ENCODE measurements around the gene AATF.

AATF gene

DNA sequence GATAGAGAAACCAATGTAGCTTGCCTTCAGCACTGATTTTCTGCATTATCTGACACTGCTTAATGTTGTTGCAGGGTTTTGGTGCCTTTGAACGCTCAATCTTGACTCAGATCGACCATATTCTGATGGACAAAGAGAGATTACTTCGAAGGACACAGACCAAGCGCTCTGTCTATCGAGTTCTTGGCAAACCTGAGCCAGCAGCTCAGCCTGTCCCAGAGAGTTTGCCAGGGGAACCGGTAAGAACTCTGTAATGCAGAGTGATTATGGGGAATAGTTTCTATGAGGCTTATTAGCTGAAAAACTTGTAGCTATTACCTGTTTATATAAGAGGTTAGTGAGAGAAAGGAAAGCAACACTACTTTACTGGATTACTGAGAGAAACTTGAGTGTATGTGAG is 40.4 kb downstream of the AATF start:
- no peak overlapping the region for H3K4me3 ChIP-seq (ENCODE audit: insufficient read depth in 1 of 2, low read depth in 1 of 2, low read length in 2 of 2)
- no peak overlapping the region for H3K18ac ChIP-seq (ENCODE audit: low read depth in 1 of 2, low read length in 2 of 2)
- H3K4ac ChIP-seq (ENCODE audit: low read depth in 1 of 2, low read length in 2 of 2): no peak overlapping the region
- peaks cover 29% of the 10 kb centered on the region for H3K79me1 ChIP-seq (replicated peaks; ENCODE audit: low read length, poor library complexity, severe bottlenecking)
- H3K27me3 ChIP-seq (ENCODE audit: control insufficient read depth in 1 of 2, insufficient read depth in 1 of 2, low read length in 2 of 2): no peaks in the 10 kb centered on the region
- H3K23ac ChIP-seq (ENCODE audit: low read length in 2 of 2): no peak overlapping the region
- H3K4me1 ChIP-seq (ENCODE audit: control insufficient read depth, insufficient read depth, low read depth, low read length): no peaks in the 10 kb centered on the region
- no peak overlapping the region for H4K91ac ChIP-seq (ENCODE audit: low read length)
- H2AK5ac ChIP-seq (ENCODE audit: low read length, severe bottlenecking): no peak overlapping the region
- no peak overlapping the region for H2BK15ac ChIP-seq (ENCODE audit: low read depth, poor library complexity, severe bottlenecking)
- H4K8ac ChIP-seq (ENCODE audit: low read length): no peak overlapping the region
- 98% methylated on average over 6 of the region's 6 CpGs for WGBS
- H2BK5ac ChIP-seq (ENCODE audit: low read depth, low read length, poor library complexity, severe bottlenecking): peak overlapping the region; percentile 14
- no peak overlapping the region for H2BK12ac ChIP-seq (ENCODE audit: low read length in 2 of 2)
- no peak overlapping the region for H2BK120ac ChIP-seq (ENCODE audit: low read depth, low read length)
- H2AFZ ChIP-seq (ENCODE audit: low read depth, low read length): no peak overlapping the region
- H3K14ac ChIP-seq (ENCODE audit: low read length in 2 of 2): no peak overlapping the region
- H3K36me3 ChIP-seq (ENCODE audit: control insufficient read depth in 1 of 2, insufficient read depth in 2 of 2, low read depth in 1 of 2, low read length in 2 of 2): peaks cover 20 to 70% of the 10 kb centered on the region in 2 experiments
- H3K27ac ChIP-seq (ENCODE audit: low read length, poor library complexity, severe bottlenecking): no peak overlapping the region
- DNase-seq: no peak
- H3K9me3 ChIP-seq (ENCODE audit: control insufficient read depth, low read length): no peaks in the 10 kb centered on the region
- H3K9ac ChIP-seq (ENCODE audit: low read length): no peak overlapping the region
- no peak overlapping the region for H3K4me2 ChIP-seq (ENCODE audit: low read length, poor library complexity, severe bottlenecking)

- Histone ChIP-seq H3K79me1 (replicated peaks; ENCODE audit: low read length, poor library complexity, severe bottlenecking) (peaks cover 17% of the 10 kb centered on the region), H3K14ac (ENCODE audit: low read length in 2 of 2) (no peak overlapping the region), H2BK5ac (ENCODE audit: low read depth, low read length, poor library complexity, severe bottlenecking) (no peak overlapping the region), H4K91ac (ENCODE audit: low read length) (no peak overlapping the region), H3K4ac (ENCODE audit: low read depth in 1 of 2, low read length in 2 of 2) (no peak overlapping the region), H2AK5ac (ENCODE audit: low read length, severe bottlenecking) (no peak overlapping the region), H3K23ac (ENCODE audit: low read length in 2 of 2) (no peak overlapping the region), H3K4me2 (ENCODE audit: low read length, poor library complexity, severe bottlenecking) (no peak overlapping the region), H3K4me1 (ENCODE audit: control insufficient read depth, insufficient read depth, low read depth, low read length) (no peaks in the 10 kb centered on the region), H3K27ac (ENCODE audit: low read length, poor library complexity, severe bottlenecking) (no peak overlapping the region), H2BK15ac (ENCODE audit: low read depth, poor library complexity, severe bottlenecking) (no peak overlapping the region), H2AFZ (ENCODE audit: low read depth, low read length) (no peak overlapping the region), H2BK12ac (ENCODE audit: low read length in 2 of 2) (no peak overlapping the region), H4K8ac (ENCODE audit: low read length) (no peak overlapping the region), H3K36me3 (ENCODE audit: control insufficient read depth in 1 of 2, insufficient read depth in 2 of 2, low read depth in 1 of 2, low read length in 2 of 2) (peaks cover 16 to 77% of the 10 kb centered on the region in 2 experiments), H3K9me3 (ENCODE audit: control insufficient read depth, low read length) (no peaks in the 10 kb centered on the region), H3K27me3 (ENCODE audit: control insufficient read depth in 1 of 2, insufficient read depth in 1 of 2, low read length in 2 of 2) (no peaks in the 10 kb centered on the region), H3K18ac (ENCODE audit: low read depth in 1 of 2, low read length in 2 of 2) (no peak overlapping the region), H3K4me3 (ENCODE audit: insufficient read depth in 1 of 2, low read depth in 1 of 2, low read length in 2 of 2) (no peak overlapping the region), H3K9ac (ENCODE audit: low read length) (no peak overlapping the region), H2BK120ac (ENCODE audit: low read depth, low read length) (no peak overlapping the region)
- no peak for DNase-seq
- 100% methylated on average over 1 of the region's 2 CpGs for WGBS
Observed at GRCh38 chr17:36992701-36993100, 43.9 kb downstream of the AATF start.

DNA sequence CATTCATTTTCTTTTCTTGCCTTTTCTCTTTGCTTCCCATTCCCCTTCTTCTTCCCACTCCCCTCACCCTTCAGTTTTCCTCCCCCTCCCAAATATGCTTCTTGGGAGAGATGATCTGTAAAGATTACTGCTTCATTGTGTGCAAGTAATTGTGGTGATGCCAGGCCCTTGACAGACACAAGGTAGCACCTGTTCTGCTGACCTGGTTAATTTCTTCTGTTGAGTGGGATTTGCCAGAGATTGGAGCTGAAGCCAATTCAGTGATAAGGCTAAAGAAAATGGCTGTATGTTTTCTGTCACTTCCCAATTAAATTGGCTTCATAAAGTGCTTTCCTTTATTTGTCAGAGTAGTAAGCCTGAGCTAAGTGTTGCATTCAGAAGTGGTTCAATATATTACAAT is 44.5 kb downstream of the AATF start:
- H2BK12ac ChIP-seq (ENCODE audit: low read length in 2 of 2): no peak overlapping the region
- no peak overlapping the region for H2AFZ ChIP-seq (ENCODE audit: low read depth, low read length)
- H3K23ac ChIP-seq (ENCODE audit: low read length in 2 of 2): no peak overlapping the region
- H2BK5ac ChIP-seq (ENCODE audit: low read depth, low read length, poor library complexity, severe bottlenecking): no peak overlapping the region
- H4K91ac ChIP-seq (ENCODE audit: low read length): no peak overlapping the region
- H3K4ac ChIP-seq (ENCODE audit: low read depth in 1 of 2, low read length in 2 of 2): no peak overlapping the region
- no peak overlapping the region for H2BK120ac ChIP-seq (ENCODE audit: low read depth, low read length)
- H3K4me1 ChIP-seq (ENCODE audit: control insufficient read depth, insufficient read depth, low read depth, low read length): no peaks in the 10 kb centered on the region
- H3K4me2 ChIP-seq (ENCODE audit: low read length, poor library complexity, severe bottlenecking): no peak overlapping the region
- no peak overlapping the region for H3K14ac ChIP-seq (ENCODE audit: low read length in 2 of 2)
- H2AK5ac ChIP-seq (ENCODE audit: low read length, severe bottlenecking): no peak overlapping the region
- H3K4me3 ChIP-seq (ENCODE audit: insufficient read depth in 1 of 2, low read depth in 1 of 2, low read length in 2 of 2): no peak overlapping the region
- no peak overlapping the region for H3K9ac ChIP-seq (ENCODE audit: low read length)
- H3K9me3 ChIP-seq (ENCODE audit: control insufficient read depth, low read length): no peaks in the 10 kb centered on the region
- H4K8ac ChIP-seq (ENCODE audit: low read length): no peak overlapping the region
- no peak overlapping the region for H2BK15ac ChIP-seq (ENCODE audit: low read depth, poor library complexity, severe bottlenecking)
- peaks cover 17% of the 10 kb centered on the region for H3K79me1 ChIP-seq (replicated peaks; ENCODE audit: low read length, poor library complexity, severe bottlenecking)
- no peaks in the 10 kb centered on the region for H3K27me3 ChIP-seq (ENCODE audit: control insufficient read depth in 1 of 2, insufficient read depth in 1 of 2, low read length in 2 of 2)
- H3K27ac ChIP-seq (ENCODE audit: low read length, poor library complexity, severe bottlenecking): no peak overlapping the region
- H3K18ac ChIP-seq (ENCODE audit: low read depth in 1 of 2, low read length in 2 of 2): no peak overlapping the region
- peaks cover 13 to 77% of the 10 kb centered on the region in 2 experiments for H3K36me3 ChIP-seq (ENCODE audit: control insufficient read depth in 1 of 2, insufficient read depth in 2 of 2, low read depth in 1 of 2, low read length in 2 of 2)
- no peak for DNase-seq

DNA sequence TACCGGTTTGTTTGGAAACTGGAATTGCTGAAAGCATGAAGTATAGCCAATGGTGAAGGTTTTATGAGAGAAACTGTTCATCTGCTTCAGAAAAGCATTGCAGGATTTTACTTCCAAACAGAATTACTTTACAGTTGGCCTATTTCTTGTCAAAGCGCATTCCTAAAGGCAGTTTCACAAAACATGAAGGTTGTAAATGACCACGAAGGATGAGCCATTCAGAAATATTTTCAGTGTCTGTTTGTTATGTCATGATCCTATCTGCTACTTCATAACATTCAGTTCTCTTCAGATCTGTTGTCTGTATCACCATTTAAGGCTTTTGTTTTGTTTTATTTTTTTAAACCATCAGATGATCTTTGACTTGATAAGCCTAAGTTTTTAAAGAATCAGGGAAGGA is 45.7 kb downstream of the AATF start:
- H4K91ac ChIP-seq (ENCODE audit: low read length): no peak overlapping the region
- H3K9ac ChIP-seq (ENCODE audit: low read length): no peak overlapping the region
- H4K8ac ChIP-seq (ENCODE audit: low read length): no peak overlapping the region
- no peak overlapping the region for H3K23ac ChIP-seq (ENCODE audit: low read length in 2 of 2)
- no peak overlapping the region for H3K27ac ChIP-seq (ENCODE audit: low read length, poor library complexity, severe bottlenecking)
- no peak overlapping the region for H2BK12ac ChIP-seq (ENCODE audit: low read length in 2 of 2)
- H3K18ac ChIP-seq (ENCODE audit: low read depth in 1 of 2, low read length in 2 of 2): no peak overlapping the region
- H3K14ac ChIP-seq (ENCODE audit: low read length in 2 of 2): no peak overlapping the region
- peaks cover 13% of the 10 kb centered on the region for H3K79me1 ChIP-seq (replicated peaks; ENCODE audit: low read length, poor library complexity, severe bottlenecking)
- no peak overlapping the region for H2BK5ac ChIP-seq (ENCODE audit: low read depth, low read length, poor library complexity, severe bottlenecking)
- H3K4me1 ChIP-seq (ENCODE audit: control insufficient read depth, insufficient read depth, low read depth, low read length): no peaks in the 10 kb centered on the region
- H2AFZ ChIP-seq (ENCODE audit: low read depth, low read length): no peak overlapping the region
- H3K36me3 ChIP-seq (ENCODE audit: control insufficient read depth in 1 of 2, insufficient read depth in 2 of 2, low read depth in 1 of 2, low read length in 2 of 2): peaks cover 9 to 74% of the 10 kb centered on the region in 2 experiments
- no peak overlapping the region for H2BK120ac ChIP-seq (ENCODE audit: low read depth, low read length)
- WGBS: 23% methylated on average over 2 of the region's 3 CpGs
- H2AK5ac ChIP-seq (ENCODE audit: low read length, severe bottlenecking): no peak overlapping the region
- no peak overlapping the region for H2BK15ac ChIP-seq (ENCODE audit: low read depth, poor library complexity, severe bottlenecking)
- H3K4me2 ChIP-seq (ENCODE audit: low read length, poor library complexity, severe bottlenecking): no peak overlapping the region
- H3K9me3 ChIP-seq (ENCODE audit: control insufficient read depth, low read length): no peaks in the 10 kb centered on the region
- H3K4ac ChIP-seq (ENCODE audit: low read depth in 1 of 2, low read length in 2 of 2): no peak overlapping the region
- peak; percentile 62 for DNase-seq
- no peak overlapping the region for H3K4me3 ChIP-seq (ENCODE audit: insufficient read depth in 1 of 2, low read depth in 1 of 2, low read length in 2 of 2)
- no peaks in the 10 kb centered on the region for H3K27me3 ChIP-seq (ENCODE audit: control insufficient read depth in 1 of 2, insufficient read depth in 1 of 2, low read length in 2 of 2)

Data from mesenchymal stem cell (in vitro differentiated cells and primary cell).